Measurements from ENCODE around the gene CC2D2B.
"Not testable (repeated sequence)": the region's sequence is repeated elsewhere in the genome, so short reads cannot be mapped to it uniquely, and the experiment has no call there.

Gene CC2D2B

DNA sequence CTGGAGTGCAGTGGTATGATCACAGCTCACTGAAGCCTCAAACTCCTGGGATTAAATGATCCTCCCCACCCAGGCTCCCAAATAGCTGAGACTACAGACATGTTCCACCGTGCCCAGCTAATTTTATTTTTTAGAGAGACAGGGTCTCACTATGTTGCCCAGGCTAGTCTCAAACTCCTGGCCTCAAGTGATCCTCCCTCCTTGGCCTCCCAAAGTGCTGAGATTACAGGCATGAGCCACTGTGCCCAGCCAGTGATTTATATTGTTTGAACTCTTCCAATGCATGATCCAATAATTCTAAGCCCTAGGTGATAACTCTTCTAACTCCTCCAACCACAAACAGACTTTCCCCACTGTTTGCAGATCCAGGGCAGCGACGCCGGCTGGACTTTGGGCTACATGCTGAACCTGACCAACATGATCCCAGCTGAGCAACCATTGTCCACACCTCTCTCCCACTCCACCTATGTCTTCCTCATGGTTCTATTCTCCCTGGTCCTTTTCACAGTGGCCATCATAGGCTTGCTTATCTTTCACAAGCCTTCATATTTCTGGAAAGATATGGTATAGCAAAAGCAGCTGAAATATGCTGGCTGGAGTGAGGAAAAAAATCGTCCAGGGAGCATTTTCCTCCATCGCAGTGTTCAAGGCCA, 41.8 kb upstream of the CC2D2B start:
- ChIA-PET POLR2A (ENCODE audit: low non-redundant PET) (no interaction called here), CTCF (interaction anchor here (0.5 to 1.9 kb wide), 17 partner anchors 8 to 995 kb away, joined by 3 to 8 read pairs (median 3); partner anchors contain the start of genes CC2D2B and TCTN3)
- TF ChIP-seq, protein P1, sequence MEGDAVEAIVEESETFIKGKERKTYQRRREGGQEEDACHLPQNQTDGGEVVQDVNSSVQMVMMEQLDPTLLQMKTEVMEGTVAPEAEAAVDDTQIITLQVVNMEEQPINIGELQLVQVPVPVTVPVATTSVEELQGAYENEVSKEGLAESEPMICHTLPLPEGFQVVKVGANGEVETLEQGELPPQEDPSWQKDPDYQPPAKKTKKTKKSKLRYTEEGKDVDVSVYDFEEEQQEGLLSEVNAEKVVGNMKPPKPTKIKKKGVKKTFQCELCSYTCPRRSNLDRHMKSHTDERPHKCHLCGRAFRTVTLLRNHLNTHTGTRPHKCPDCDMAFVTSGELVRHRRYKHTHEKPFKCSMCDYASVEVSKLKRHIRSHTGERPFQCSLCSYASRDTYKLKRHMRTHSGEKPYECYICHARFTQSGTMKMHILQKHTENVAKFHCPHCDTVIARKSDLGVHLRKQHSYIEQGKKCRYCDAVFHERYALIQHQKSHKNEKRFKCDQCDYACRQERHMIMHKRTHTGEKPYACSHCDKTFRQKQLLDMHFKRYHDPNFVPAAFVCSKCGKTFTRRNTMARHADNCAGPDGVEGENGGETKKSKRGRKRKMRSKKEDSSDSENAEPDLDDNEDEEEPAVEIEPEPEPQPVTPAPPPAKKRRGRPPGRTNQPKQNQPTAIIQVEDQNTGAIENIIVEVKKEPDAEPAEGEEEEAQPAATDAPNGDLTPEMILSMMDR (conservative IDR thresholded peaks at IDR 0.05; ENCODE audit: low read depth), result no peak
- no peak overlapping the region for H3K27ac ChIP-seq
- no peak for DNase-seq (ENCODE audit: low spot score)

GRCh38 chr10:95866467-95866842, 41.3 kb upstream of the CC2D2B start:
- ChIA-PET POLR2A (ENCODE audit: low non-redundant PET) (no interaction called here), CTCF (interaction anchor here (0.6 kb wide), 2 partner anchors 28 to 996 kb away, joined by 4 read pairs; no protein-coding TSS in a partner anchor)
- DNase-seq (ENCODE audit: low spot score), result no peak
- H3K27ac ChIP-seq, result no peak overlapping the region
- TF ChIP-seq, protein P1 (conservative IDR thresholded peaks at IDR 0.05; ENCODE audit: low read depth), result no peak

- CTCF ChIA-PET, result no interaction called here
- H3K27ac ChIP-seq, result no peak overlapping the region
- POLR2A ChIA-PET (ENCODE audit: low non-redundant PET), result no interaction called here
- no peak for DNase-seq (ENCODE audit: low spot score)
- TF ChIP-seq, protein P1 (conservative IDR thresholded peaks at IDR 0.05; ENCODE audit: low read depth), result no peak
Measured at GRCh38 chr10:95867866-95868265, 39.9 kb upstream of the CC2D2B start.

DNA sequence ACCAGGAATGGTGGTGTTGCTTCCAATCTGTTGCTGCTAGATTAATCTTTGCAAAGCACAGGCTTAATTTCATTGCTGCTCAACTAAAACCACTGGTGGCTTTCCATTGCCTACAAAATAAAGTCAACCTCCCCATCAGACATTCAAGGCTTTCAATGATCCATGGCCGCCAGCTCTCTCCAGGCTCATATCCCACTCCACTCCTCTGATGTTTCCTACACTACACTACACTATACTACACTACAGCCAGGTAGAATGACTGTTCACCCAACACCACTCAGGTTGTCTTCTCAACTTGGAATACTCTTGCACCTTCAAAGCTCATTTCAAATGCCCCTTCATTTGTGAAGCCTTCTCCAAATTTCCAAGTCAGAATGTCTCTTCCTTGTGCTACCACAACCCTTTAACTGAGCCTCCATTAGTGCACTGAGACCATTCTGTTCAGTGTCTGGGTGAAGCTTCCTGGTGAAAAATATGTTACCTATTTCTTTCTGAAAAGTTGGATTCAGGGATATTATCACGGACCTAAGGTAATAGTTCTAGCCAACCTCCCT, 35.5 kb upstream of the CC2D2B start:
- ChIA-PET CTCF (no interaction called here), POLR2A (ENCODE audit: low non-redundant PET) (no interaction called here)
- TF ChIP-seq, protein P1 (conservative IDR thresholded peaks at IDR 0.05; ENCODE audit: low read depth), result no peak
- no peak for DNase-seq (ENCODE audit: low spot score)
- H3K27ac ChIP-seq, result no peak overlapping the region

- POLR2A ChIA-PET (ENCODE audit: low non-redundant PET), result no interaction called here
- DNase-seq (ENCODE audit: low spot score), result no peak
- no peak overlapping the region for H3K27ac ChIP-seq
- TF ChIP-seq, protein P1 (conservative IDR thresholded peaks at IDR 0.05; ENCODE audit: low read depth), result no peak
- CTCF ChIA-PET, result no interaction called here
Measured at GRCh38 chr10:95873139-95873538, 34.6 kb upstream of the CC2D2B start.

DNA sequence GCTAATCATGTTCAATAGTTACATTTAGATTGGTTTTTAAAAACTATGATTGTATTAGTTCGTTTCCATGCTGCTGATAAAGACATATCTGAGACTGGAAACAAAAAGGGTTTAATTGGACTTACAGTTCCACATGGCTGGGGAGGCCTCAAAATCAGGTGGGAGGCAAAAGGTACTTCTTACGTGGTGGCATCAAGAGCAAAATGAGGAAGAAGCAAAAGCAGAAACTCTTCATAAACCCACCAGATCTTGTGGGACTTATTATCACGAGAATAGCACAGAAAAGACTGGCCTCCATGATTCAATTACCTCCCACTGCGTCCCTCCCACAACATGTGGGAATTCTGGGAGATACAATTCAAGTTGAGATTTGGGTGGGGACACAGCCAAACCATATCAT, 34.1 kb upstream of the CC2D2B start:
- POLR2A ChIA-PET (ENCODE audit: low non-redundant PET), result no interaction called here
- DNase-seq (ENCODE audit: low spot score), result no peak
- CTCF ChIA-PET, result interaction anchor here (0.8 kb wide), 1 partner anchor 8 kb away, joined by 3 read pairs; no protein-coding TSS in a partner anchor
- no peak overlapping the region for H3K27ac ChIP-seq
- TF ChIP-seq, protein P1 (conservative IDR thresholded peaks at IDR 0.05; ENCODE audit: low read depth), result no peak

DNA sequence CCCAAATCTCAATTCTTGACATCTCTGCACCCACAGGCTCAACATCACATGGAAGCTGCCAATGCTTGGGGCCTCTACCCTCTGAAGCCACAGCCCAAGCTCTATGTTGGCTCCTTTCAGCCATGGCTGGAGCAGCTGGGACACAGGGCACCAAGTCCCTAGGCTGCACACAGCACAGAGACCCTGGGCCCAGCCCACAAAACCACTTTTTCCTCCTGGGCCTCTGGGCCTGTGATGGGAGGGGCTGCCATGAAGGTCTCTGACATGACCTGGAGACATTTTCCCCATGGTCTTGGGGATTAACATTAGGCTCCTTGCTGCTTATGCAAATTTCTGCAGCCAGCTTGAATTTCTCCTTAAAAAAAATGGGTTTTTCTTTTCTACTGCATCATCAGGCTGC, 33.0 kb upstream of the CC2D2B start:
- H3K27ac ChIP-seq; POLR2A ChIA-PET (ENCODE audit: low non-redundant PET); DNase-seq (ENCODE audit: low spot score): not testable (repeated sequence)
- CTCF ChIA-PET, result interaction anchor here (0.8 to 1.3 kb wide), 2 partner anchors 9 to 181 kb away, joined by 3 read pairs; partner anchors contain the start of gene TCTN3

All from RWPE1 (cell line).